HG02610 (cell line): Measurements from ENCODE around the gene SGCD.
A peak's percentile ranks its signal among the peaks of the same experiment; 100 is the strongest.

Experiments used
- ATAC-seq: cut with Tn5 transposase; IDR thresholded peaks from one replicate; pipeline ENCODE4 v1.9.1; 2021; ENCODE audit warnings: mild to moderate bottlenecking, moderate library complexity; ENCODE audit not compliant: unreplicated experiment

Gene SGCD

GRCh38 chr5:156399323-156399722 is 72.4 kb downstream of the SGCD start:
- ATAC-seq = no peak

- ATAC-seq = no peak
Measured at GRCh38 chr5:156400231-156400986, 73.4 kb downstream of the SGCD start.

- peak; percentile 16 for ATAC-seq
Measured at GRCh38 chr5:156401804-156402203, 74.8 kb downstream of the SGCD start.

GRCh38 chr5:156402387-156402921 is 75.5 kb downstream of the SGCD start:
- ATAC-seq = peak; percentile 96

GRCh38 chr5:156405988-156406387 is 79.0 kb downstream of the SGCD start:
- no peak for ATAC-seq

- no peak for ATAC-seq
Measured at GRCh38 chr5:156407251-156407650, 80.3 kb downstream of the SGCD start.

- no peak for ATAC-seq
Measured at GRCh38 chr5:156409834-156410233, 82.9 kb downstream of the SGCD start.

- no peak for ATAC-seq
Measured at GRCh38 chr5:156411185-156411613, 84.2 kb downstream of the SGCD start.

GRCh38 chr5:156411957-156412356 is 85.0 kb downstream of the SGCD start:
- ATAC-seq = no peak

- no peak for ATAC-seq
Measured at GRCh38 chr5:156414391-156414790, 87.4 kb downstream of the SGCD start.

GRCh38 chr5:156419661-156420060 is 92.7 kb downstream of the SGCD start:
- no peak for ATAC-seq

- ATAC-seq = no peak
Measured at GRCh38 chr5:156420665-156421064, 93.7 kb downstream of the SGCD start.

- ATAC-seq = no peak
Measured at GRCh38 chr5:156421798-156422197, 94.8 kb downstream of the SGCD start.

- ATAC-seq = no peak
Measured at GRCh38 chr5:156423597-156423996, 96.6 kb downstream of the SGCD start.

- no peak for ATAC-seq
Measured at GRCh38 chr5:156427315-156427714, 100.4 kb downstream of the SGCD start.

GRCh38 chr5:156431956-156432829 is 105.2 kb downstream of the SGCD start:
- no peak for ATAC-seq

- no peak for ATAC-seq
Measured at GRCh38 chr5:156432830-156433105, 105.8 kb downstream of the SGCD start.

GRCh38 chr5:156434471-156434870 is 107.5 kb downstream of the SGCD start:
- no peak for ATAC-seq

GRCh38 chr5:156435101-156435500 is 108.1 kb downstream of the SGCD start:
- ATAC-seq = no peak

GRCh38 chr5:156438076-156438475 is 111.1 kb downstream of the SGCD start:
- ATAC-seq = no peak

- no peak for ATAC-seq
Measured at GRCh38 chr5:156444753-156445291, 117.9 kb downstream of the SGCD start.

GRCh38 chr5:156446526-156446925 is 119.6 kb downstream of the SGCD start:
- no peak for ATAC-seq
